HEK293 (cell line): ENCODE data around the gene PARP1.

Source experiments
- CTCF ChIA-PET: fragments of 350-600 bp; formaldehyde crosslinking; extraction: SDS; loops from one replicate; lab custom pipeline; 2021; ENCODE audit warnings: antibody characterized with exemption; lab: Yijun Ruan, JAX
- POLR2A ChIA-PET: fragments of 300-600 bp; formaldehyde crosslinking; extraction: SDS; loops from one replicate; lab custom pipeline; 2020; ENCODE audit warnings: antibody characterized with exemption, inconsistent platforms; lab: Yijun Ruan, JAX
- H3K27ac ChIP-seq: fragments of 200-500 bp; sonication (Bioruptor generic); 2 replicates; pipeline ENCODE4 v1.5.1; 2014; ENCODE audit warnings: low read depth, low read length, control low read depth, inconsistent platforms; ENCODE audit errors: extremely low read depth
- H3K36me3 ChIP-seq, 2 experiments: fragments of 200-500 bp in 1 of 2; sonication (Bioruptor generic) in 1 of 2; 1 replicate in 1 of 2; 2 replicates in 1 of 2; pipeline ENCODE4 v1.5.1; 2014 to 2017; ENCODE audit warnings: inconsistent platforms in 2 of 2, low read length in 2 of 2; ENCODE audit not compliant: control insufficient read depth in 2 of 2, insufficient read depth in 1 of 2
- H3K4me1 ChIP-seq: fragments of 200-500 bp; sonication (Bioruptor generic); 2 replicates; pipeline ENCODE4 v1.5.1; 2014; ENCODE audit warnings: mild to moderate bottlenecking, low read length, inconsistent platforms; ENCODE audit not compliant: control insufficient read depth, insufficient read depth
- H3K4me3 ChIP-seq: 2 replicates; pipeline ENCODE4 v1.5.1; 2011; ENCODE audit warnings: low read depth, mild to moderate bottlenecking, control low read depth, low read length, moderate library complexity
- H3K9me3 ChIP-seq: fragments of 200-500 bp; sonication (Bioruptor generic); 2 replicates; pipeline ENCODE4 v1.5.1; 2014; ENCODE audit warnings: low read depth, low read length, inconsistent platforms; ENCODE audit not compliant: control insufficient read depth, insufficient read depth
- GLI4 ChIP-seq: fragments of 450-650 bp; formaldehyde crosslinking; IDR thresholded peaks from 2 replicates; pipeline ENCODE4 v1.5.1; 2016; ENCODE audit warnings: missing biosample characterization, missing genetic modification characterization
- GLIS1 ChIP-seq: fragments of 450-650 bp; formaldehyde crosslinking; IDR thresholded peaks from 2 replicates; pipeline ENCODE4 v1.5.1; 2016; ENCODE audit warnings: missing biosample characterization, missing genetic modification characterization
- GLIS2 ChIP-seq: fragments of 450-650 bp; formaldehyde crosslinking; IDR thresholded peaks from 2 replicates; pipeline ENCODE4 v1.5.1; 2016; ENCODE audit warnings: missing biosample characterization, missing genetic modification characterization
- KLF17 ChIP-seq: fragments of 450-650 bp; formaldehyde crosslinking; IDR thresholded peaks from 2 replicates; pipeline ENCODE4 v1.5.1; 2016; ENCODE audit warnings: missing biosample characterization, missing genetic modification characterization
- PATZ1 ChIP-seq: fragments of 450-650 bp; formaldehyde crosslinking; IDR thresholded peaks from 2 replicates; pipeline ENCODE4 v1.5.1; 2016; ENCODE audit warnings: missing biosample characterization, missing genetic modification characterization
- PRDM1 ChIP-seq: fragments of 450-650 bp; formaldehyde crosslinking; IDR thresholded peaks from 2 replicates; pipeline ENCODE4; 2016; ENCODE audit warnings: missing biosample characterization, missing genetic modification characterization
- RBAK ChIP-seq: fragments of 450-650 bp; formaldehyde crosslinking; IDR thresholded peaks from 2 replicates; pipeline ENCODE4 v1.5.1; 2016; ENCODE audit warnings: missing biosample characterization, missing genetic modification characterization
- SCRT1 ChIP-seq: fragments of 450-650 bp; formaldehyde crosslinking; IDR thresholded peaks from 2 replicates; pipeline ENCODE4 v1.5.1; 2016; ENCODE audit warnings: missing biosample characterization, missing genetic modification characterization, borderline replicate concordance
- TCF7L2 ChIP-seq: IDR thresholded peaks from 2 replicates; pipeline ENCODE4 v1.6.1; 2011; ENCODE audit warnings: low read depth, mild to moderate bottlenecking, inconsistent platforms, low read length, moderate library complexity, borderline replicate concordance
- WT1 ChIP-seq: fragments of 450-650 bp; formaldehyde crosslinking; IDR thresholded peaks from 2 replicates; pipeline ENCODE4 v1.5.1; 2016; ENCODE audit warnings: missing biosample characterization, missing genetic modification characterization
- ZBTB8A ChIP-seq: fragments of 450-650 bp; formaldehyde crosslinking; IDR thresholded peaks from 2 replicates; pipeline ENCODE4 v1.5.1; 2016; ENCODE audit warnings: missing biosample characterization, missing genetic modification characterization
- ZFP41 ChIP-seq: fragments of 450-650 bp; formaldehyde crosslinking; IDR thresholded peaks from 2 replicates; pipeline ENCODE4 v1.5.1; 2016; ENCODE audit warnings: missing biosample characterization, missing genetic modification characterization, borderline replicate concordance
- ZNF18 ChIP-seq: fragments of 450-650 bp; formaldehyde crosslinking; IDR thresholded peaks from 2 replicates; pipeline ENCODE4 v1.5.1; 2016; ENCODE audit warnings: missing biosample characterization, missing genetic modification characterization
- ZNF184 ChIP-seq: fragments of 450-650 bp; IDR thresholded peaks from 2 replicates; pipeline ENCODE4 v1.5.1; 2018; ENCODE audit warnings: missing biosample characterization, mild to moderate bottlenecking, missing genetic modification characterization
- ZNF248 ChIP-seq: fragments of 450-650 bp; formaldehyde crosslinking; IDR thresholded peaks from 2 replicates; pipeline ENCODE4 v1.5.1; 2017; ENCODE audit warnings: missing biosample characterization, missing genetic modification characterization
- ZNF341 ChIP-seq: fragments of 450-650 bp; formaldehyde crosslinking; IDR thresholded peaks from 2 replicates; pipeline ENCODE4; 2016; ENCODE audit warnings: low read depth, missing biosample characterization, missing genetic modification characterization
- ZNF37A ChIP-seq: fragments of 450-650 bp; IDR thresholded peaks from 2 replicates; pipeline ENCODE4 v1.5.1; 2018; ENCODE audit warnings: missing biosample characterization, missing genetic modification characterization
- ZNF423 ChIP-seq: fragments of 450-650 bp; formaldehyde crosslinking; IDR thresholded peaks from 2 replicates; pipeline ENCODE4 v1.5.1; 2016; ENCODE audit warnings: missing biosample characterization, missing genetic modification characterization
- ZNF433 ChIP-seq: fragments of 450-650 bp; formaldehyde crosslinking; IDR thresholded peaks from 2 replicates; pipeline ENCODE4 v1.5.1; 2016; ENCODE audit warnings: missing biosample characterization, missing genetic modification characterization, low read depth
- ZNF449 ChIP-seq: fragments of 450-650 bp; formaldehyde crosslinking; IDR thresholded peaks from 2 replicates; pipeline ENCODE4 v1.5.1; 2017; ENCODE audit warnings: missing biosample characterization, mild to moderate bottlenecking, missing genetic modification characterization, moderate library complexity
- ZNF529 ChIP-seq: fragments of 450-650 bp; formaldehyde crosslinking; IDR thresholded peaks from 2 replicates; pipeline ENCODE4 v1.5.1; 2017; ENCODE audit warnings: missing genetic modification characterization, missing biosample characterization; ENCODE audit not compliant: insufficient replicate concordance
- ZNF548 ChIP-seq: fragments of 450-650 bp; formaldehyde crosslinking; IDR thresholded peaks from 2 replicates; pipeline ENCODE4 v1.5.1; 2016; ENCODE audit warnings: missing biosample characterization, missing genetic modification characterization
- ZNF596 ChIP-seq: fragments of 450-650 bp; IDR thresholded peaks from 2 replicates; pipeline ENCODE4 v1.5.0; 2018; ENCODE audit warnings: missing biosample characterization, mild to moderate bottlenecking, missing genetic modification characterization, moderate library complexity
- ZNF610 ChIP-seq: fragments of 450-650 bp; formaldehyde crosslinking; IDR thresholded peaks from 2 replicates; pipeline ENCODE4 v1.5.1; 2016; ENCODE audit warnings: missing biosample characterization, missing genetic modification characterization, borderline replicate concordance
- ZNF621 ChIP-seq: fragments of 450-650 bp; formaldehyde crosslinking; IDR thresholded peaks from 2 replicates; pipeline ENCODE4 v1.5.1; 2017; ENCODE audit warnings: missing biosample characterization, missing genetic modification characterization
- ZSCAN4 ChIP-seq: fragments of 450-650 bp; formaldehyde crosslinking; IDR thresholded peaks from 2 replicates; pipeline ENCODE4 v1.5.1; 2017; ENCODE audit warnings: missing biosample characterization, missing genetic modification characterization
- ZXDB ChIP-seq: fragments of 450-650 bp; formaldehyde crosslinking; IDR thresholded peaks from 2 replicates; pipeline ENCODE4 v1.5.1; 2016; ENCODE audit warnings: missing biosample characterization, missing genetic modification characterization

PARP1 gene

GRCh38 chr1:226429858-226430715 lies 22.2 kb upstream of the PARP1 start:
- no peak overlapping the region for H3K27ac ChIP-seq
- POLR2A ChIA-PET: no interaction called here
- no peak overlapping the region for H3K4me3 ChIP-seq
- no peak for TF ChIP-seq PRDM1 (tag by site-specific recombination)
- TF ChIP-seq ZNF433: no peak
- TF ChIP-seq ZNF548 (tag by site-specific recombination): no peak
- no peak for TF ChIP-seq ZNF529
- no peak for TF ChIP-seq ZNF184 (tag by site-specific recombination)
- TF ChIP-seq ZNF248 (tag by site-specific recombination): no peak
- TF ChIP-seq ZXDB (tag by site-specific recombination): no peak
- no peak for TF ChIP-seq ZNF596 (tag by site-specific recombination)
- no peak for TF ChIP-seq GLI4
- TF ChIP-seq ZFP41 (tag by site-specific recombination): no peak
- no peaks in the 10 kb centered on the region for H3K36me3 ChIP-seq
- H3K9me3 ChIP-seq: no peaks in the 10 kb centered on the region
- no peaks in the 10 kb centered on the region; the same call in 1 of the 2 replicates for H3K4me1 ChIP-seq
- CTCF ChIA-PET: interaction anchor here (1.2 to 1.3 kb wide), 2 partner anchors 22 to 180 kb away, joined by 3 read pairs; partner anchors contain the start of gene PARP1

- ChIA-PET POLR2A (interaction anchor here (0.7 kb wide), 1 partner anchor 119 kb away, joined by 4 read pairs; no protein-coding TSS in a partner anchor), CTCF (interaction anchor here (0.9 kb wide), 1 partner anchor 118 kb away, joined by 7 read pairs; no protein-coding TSS in a partner anchor)
- Histone ChIP-seq H3K36me3 (no peaks in the 10 kb centered on the region), H3K27ac (no peak overlapping the region), H3K9me3 (no peaks in the 10 kb centered on the region), H3K4me3 (no peak overlapping the region), H3K4me1 (peaks cover 3% of the 10 kb centered on the region)
- peak; percentile 43; the same call in 1 of the 2 replicates for TF ChIP-seq PATZ1 (tag by site-specific recombination)
- TF ChIP-seq ZSCAN4: no peak
- TF ChIP-seq ZNF449 (tag by site-specific recombination): no peak
- no peak for TF ChIP-seq SCRT1
- peak; percentile 33; the same call in 1 of the 2 replicates for TF ChIP-seq ZBTB8A (tag by site-specific recombination)
- TF ChIP-seq WT1 (tag by site-specific recombination): peak; percentile 91
- no peak for TF ChIP-seq ZNF37A (tag by site-specific recombination)
- peak; percentile 73; the same call in 1 of the 2 replicates for TF ChIP-seq KLF17 (tag by site-specific recombination)
- peak; percentile 86 for TF ChIP-seq GLIS1 (tag by site-specific recombination)
- TF ChIP-seq ZNF423: peak; percentile 74
- peak; percentile 57 for TF ChIP-seq TCF7L2
- peak; percentile 9 for TF ChIP-seq ZNF18 (tag by site-specific recombination)
- TF ChIP-seq GLIS2 (tag by site-specific recombination): peak; percentile 64
- TF ChIP-seq ZNF610 (tag by site-specific recombination): no peak
- TF ChIP-seq ZNF341 (tag by site-specific recombination): 0 out of 2 replicates have a peak, but pooled peaks have one; percentile 5
- TF ChIP-seq RBAK: no peak
- TF ChIP-seq ZNF621 (tag by site-specific recombination): no peak
Observed at GRCh38 chr1:226428791-226429461, 21.0 kb upstream of the PARP1 start.
